Endothelial cell (in vitro differentiated cells): ENCODE measurements around the gene AGFG1. TPM values are rescaled to one million over a fixed set of nuclear protein-coding genes. Genes with fewer than 3 reads are reported as not detected.

Experiments used
- DNase-seq: peaks from one replicate; pipeline ENCODE4 v3.0.0; 2021; ENCODE audit warnings: low spot score
- H3K27ac Mint-ChIP-seq: one replicate; pipeline ENCODE4 v1.8.0; 2021; ENCODE audit warnings: mixed read lengths, inconsistent platforms; ENCODE audit not compliant: unreplicated experiment
- H3K27me3 Mint-ChIP-seq: one replicate; pipeline ENCODE4 v1.8.0; 2021; ENCODE audit warnings: mild to moderate bottlenecking, moderate library complexity, mixed read lengths, inconsistent platforms; ENCODE audit not compliant: unreplicated experiment
- H3K36me3 Mint-ChIP-seq: one replicate; pipeline ENCODE4 v1.8.0; 2021; ENCODE audit warnings: mild to moderate bottlenecking, low read depth, mixed read lengths, inconsistent platforms; ENCODE audit not compliant: unreplicated experiment
- H3K4me1 Mint-ChIP-seq: one replicate; pipeline ENCODE4 v1.8.0; 2021; ENCODE audit warnings: mild to moderate bottlenecking, mixed read lengths, inconsistent platforms; ENCODE audit not compliant: unreplicated experiment
- H3K4me3 Mint-ChIP-seq: one replicate; pipeline ENCODE4 v1.8.0; 2021; ENCODE audit warnings: mild to moderate bottlenecking, mixed read lengths, inconsistent platforms; ENCODE audit not compliant: unreplicated experiment
- H3K9me3 Mint-ChIP-seq: one replicate; pipeline ENCODE4 v1.8.0; 2021; ENCODE audit warnings: mixed read lengths, inconsistent platforms; ENCODE audit not compliant: unreplicated experiment
- CTCF ChIP-seq: fragments of 200-600 bp; sonication (generic); IDR thresholded peaks from one replicate; pipeline ENCODE4 v1.5.0; 2021; ENCODE audit warnings: antibody characterized with exemption; ENCODE audit not compliant: unreplicated experiment
- total RNA-seq: library from RNA; stranded (reverse); fragmentation: NEBNext Ultra II Directional; extraction: Animal tissue kit (Norgen Biotek cat#: 25700); gene quantifications from one replicate; pipeline ENCODE4 v1.2.1, GENCODE V29; 2021; ENCODE audit not compliant: unreplicated experiment

AGFG1 gene
- total RNA-seq, 1 donor from 2014 or later, result 70.9 TPM

DNA sequence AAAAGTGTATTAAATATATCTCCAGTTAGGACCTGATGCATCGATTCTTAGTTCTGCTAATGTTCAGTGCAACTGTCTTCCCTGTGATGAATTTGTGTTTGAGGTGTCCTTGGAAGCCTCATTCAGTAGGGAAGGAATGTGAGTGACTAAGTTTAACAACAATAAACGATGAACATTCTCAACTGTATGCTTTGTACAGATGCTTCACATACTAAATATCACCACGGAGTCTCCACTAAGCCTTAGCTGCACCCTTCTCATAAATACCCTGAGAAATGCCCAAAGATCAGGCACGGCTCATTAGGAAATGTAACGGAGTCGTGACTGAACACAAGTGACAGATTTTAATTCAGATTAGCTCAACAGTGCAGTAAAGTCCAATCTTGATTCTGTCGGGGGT, 24.4 kb upstream of the AGFG1 start:
- no peaks in the 10 kb centered on the region for H3K36me3 Mint-ChIP-seq
- no peaks in the 10 kb centered on the region for H3K9me3 Mint-ChIP-seq
- no peak for TF ChIP-seq CTCF
- H3K27me3 Mint-ChIP-seq, result peaks cover 2% of the 10 kb centered on the region
- peaks cover 40% of the 10 kb centered on the region for H3K4me1 Mint-ChIP-seq
- H3K4me3 Mint-ChIP-seq, result no peak overlapping the region
- no peak for DNase-seq
- no peak overlapping the region for H3K27ac Mint-ChIP-seq

GRCh38 chr2:227450311-227450841, 21.6 kb upstream of the AGFG1 start:
- no peak for DNase-seq
- no peak for TF ChIP-seq CTCF
- Mint-ChIP-seq H3K9me3 (no peaks in the 10 kb centered on the region), H3K4me3 (no peak overlapping the region), H3K4me1 (peaks cover 40% of the 10 kb centered on the region), H3K27me3 (peaks cover 2% of the 10 kb centered on the region), H3K36me3 (no peaks in the 10 kb centered on the region), H3K27ac (no peak overlapping the region)

DNA sequence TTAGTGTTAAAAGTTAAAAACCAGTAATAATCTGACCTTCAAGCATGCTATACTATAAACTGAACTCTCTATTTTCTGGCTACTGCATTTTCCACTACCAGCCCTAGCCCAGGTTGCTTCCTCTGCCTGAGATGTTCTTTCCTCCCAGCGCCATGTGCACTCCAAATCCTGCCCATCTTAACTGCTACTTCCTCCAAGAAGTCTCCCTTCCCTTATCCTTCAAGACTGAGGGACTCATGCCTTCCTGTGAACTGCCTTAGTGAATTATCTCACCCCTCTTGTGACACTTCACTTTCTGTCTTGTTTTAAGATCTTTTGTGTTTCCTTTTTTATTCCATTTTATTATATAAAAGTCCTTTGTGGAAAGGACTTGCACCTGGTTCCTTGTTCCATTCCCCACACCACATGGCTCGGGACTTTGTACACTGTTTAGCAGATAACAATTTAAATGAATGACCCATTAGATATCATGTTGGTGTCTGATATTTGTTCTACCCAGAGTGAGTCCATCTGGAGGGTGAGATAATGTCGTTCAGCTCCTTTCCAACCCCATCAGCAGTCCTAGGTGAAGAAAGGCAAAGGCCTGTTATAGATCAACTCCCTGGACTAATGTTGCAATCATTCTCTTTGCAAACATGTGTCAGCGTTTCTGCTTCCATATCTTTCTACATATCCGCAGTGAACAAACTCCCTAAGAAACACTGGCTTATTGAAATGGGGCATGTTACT, 20.9 kb upstream of the AGFG1 start:
- TF ChIP-seq CTCF, result no peak
- no peak for DNase-seq
- Mint-ChIP-seq H3K4me3 (no peak overlapping the region), H3K36me3 (no peaks in the 10 kb centered on the region), H3K4me1 (peaks cover 36% of the 10 kb centered on the region), H3K9me3 (no peaks in the 10 kb centered on the region), H3K27me3 (peaks cover 3% of the 10 kb centered on the region), H3K27ac (peak overlapping the region; percentile 33)

- peaks cover 3% of the 10 kb centered on the region for H3K27me3 Mint-ChIP-seq
- no peak for TF ChIP-seq CTCF
- no peaks in the 10 kb centered on the region for H3K36me3 Mint-ChIP-seq
- H3K4me3 Mint-ChIP-seq, result no peak overlapping the region
- peaks cover 31% of the 10 kb centered on the region for H3K4me1 Mint-ChIP-seq
- H3K9me3 Mint-ChIP-seq, result no peaks in the 10 kb centered on the region
- DNase-seq, result no peak
- H3K27ac Mint-ChIP-seq, result peak overlapping the region; percentile 33
These were observed 20.3 kb upstream of the AGFG1 start for GRCh38 chr2:227451655-227451992.

DNA sequence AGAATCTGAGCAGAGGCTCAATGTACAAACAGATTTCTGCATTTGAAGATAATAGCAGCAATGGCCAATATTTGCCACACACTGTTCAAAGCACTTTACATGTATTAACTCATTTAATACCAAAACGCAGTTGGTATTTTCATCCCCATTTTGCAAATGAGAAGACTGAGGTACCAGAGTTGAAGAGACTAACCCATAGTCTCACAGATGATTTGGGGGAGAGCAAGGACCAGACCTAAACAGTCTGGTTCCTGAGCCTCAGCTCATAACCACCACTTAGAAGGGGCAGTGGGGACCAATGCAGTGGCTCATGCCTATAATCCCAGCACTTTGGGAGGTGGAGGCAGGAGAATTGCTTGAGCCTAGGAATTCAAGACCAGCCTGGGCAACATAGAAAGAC, 18.1 kb upstream of the AGFG1 start:
- H3K4me1 Mint-ChIP-seq, result peaks cover 17% of the 10 kb centered on the region
- no peak overlapping the region for H3K4me3 Mint-ChIP-seq
- TF ChIP-seq CTCF, result no peak
- H3K36me3 Mint-ChIP-seq, result no peaks in the 10 kb centered on the region
- no peak overlapping the region for H3K27ac Mint-ChIP-seq
- peaks cover 3% of the 10 kb centered on the region for H3K27me3 Mint-ChIP-seq
- no peak for DNase-seq
- no peaks in the 10 kb centered on the region for H3K9me3 Mint-ChIP-seq
